Bronchial epithelial cell (primary cell): ENCODE results near the gene MCTP2. TPM values are rescaled to one million over a fixed set of nuclear protein-coding genes. Genes with fewer than 3 reads are reported as not detected.

Experiments used
- DNase-seq: peaks from one replicate; pipeline ENCODE4 v3.0.0-alpha.2; 2010; ENCODE audit warnings: low read depth
- FAIRE-seq: peaks from 2 replicates; lab custom pipeline; 2011; peaks lifted over from hg19 to GRCh38; lab: Jason Lieb, UNC
- H3K27me3 ChIP-seq: 2 replicates; pipeline ENCODE4 v1.5.1; 2011; ENCODE audit warnings: low read length; ENCODE audit not compliant: control insufficient read depth, insufficient read depth
- H3K36me3 ChIP-seq: 2 replicates; pipeline ENCODE4 v1.5.1; 2011; ENCODE audit warnings: low read length; ENCODE audit not compliant: control insufficient read depth, insufficient read depth
- H3K4me3 ChIP-seq: 2 replicates; pipeline ENCODE4 v1.5.1; 2011; ENCODE audit warnings: mild to moderate bottlenecking, low read depth, low read length, control low read depth
- CTCF ChIP-seq: IDR thresholded peaks from 2 replicates; pipeline ENCODE4 v1.5.1; 2011; ENCODE audit warnings: mild to moderate bottlenecking, moderate library complexity, low read length, control low read depth, inconsistent platforms; ENCODE audit not compliant: insufficient read depth, severe bottlenecking
- total RNA-seq: library from RNA; depleted of rRNA; stranded (reverse); fragments of >200 nt; gene quantifications from 2 replicates; pipeline ENCODE4 v1.2.1, GENCODE V29; 2014

The MCTP2 gene
- total RNA-seq, 1 donor from 2014 or later = 20.0 TPM

GRCh38 chr15:94453227-94453988, 222.0 kb downstream of the MCTP2 start:
- Histone ChIP-seq H3K36me3 (peaks cover 2% of the 10 kb centered on the region), H3K27me3 (no peaks in the 10 kb centered on the region), H3K4me3 (no peak overlapping the region)
- FAIRE-seq (peak; percentile 36), DNase-seq (peak; percentile 68)
- no peak for TF ChIP-seq CTCF

GRCh38 chr15:94455297-94455696, 223.9 kb downstream of the MCTP2 start:
- no peaks in the 10 kb centered on the region for H3K27me3 ChIP-seq
- DNase-seq = no peak
- no peak overlapping the region for H3K4me3 ChIP-seq
- no peak for FAIRE-seq
- H3K36me3 ChIP-seq = peaks cover 2% of the 10 kb centered on the region
- TF ChIP-seq CTCF = no peak

GRCh38 chr15:94456226-94456625, 224.9 kb downstream of the MCTP2 start:
- FAIRE-seq (no peak), DNase-seq (no peak)
- no peak overlapping the region for H3K4me3 ChIP-seq
- H3K36me3 ChIP-seq = peaks cover 2% of the 10 kb centered on the region
- no peaks in the 10 kb centered on the region for H3K27me3 ChIP-seq
- TF ChIP-seq CTCF = no peak

GRCh38 chr15:94457661-94458060, 226.3 kb downstream of the MCTP2 start:
- H3K36me3 ChIP-seq = peaks cover 2% of the 10 kb centered on the region
- TF ChIP-seq CTCF = no peak
- no peaks in the 10 kb centered on the region for H3K27me3 ChIP-seq
- DNase-seq = no peak
- H3K4me3 ChIP-seq = no peak overlapping the region
- FAIRE-seq = no peak

GRCh38 chr15:94460624-94461023, 229.3 kb downstream of the MCTP2 start:
- Histone ChIP-seq H3K4me3 (no peak overlapping the region), H3K27me3 (no peaks in the 10 kb centered on the region)

More at GRCh38 chr15:94460624-94461023, 229.3 kb downstream of the MCTP2 start:
- DNase-seq (no peak), FAIRE-seq (no peak)
- H3K36me3 ChIP-seq = peaks cover 2% of the 10 kb centered on the region
- TF ChIP-seq CTCF = no peak
